GM19397 (cell line): ENCODE data around the gene DSTYK.

ENCODE experiments used
- ATAC-seq: cut with Tn5 transposase; IDR thresholded peaks from one replicate; pipeline ENCODE4 v1.9.1; 2021; ENCODE audit warnings: mild to moderate bottlenecking, moderate library complexity; ENCODE audit not compliant: unreplicated experiment

DSTYK gene

GRCh38 chr1:205225901-205226765 is 14.6 kb upstream of the DSTYK start:
- no peak for ATAC-seq

GRCh38 chr1:205224736-205225135 is 13.2 kb upstream of the DSTYK start:
- ATAC-seq: no peak

GRCh38 chr1:205220421-205220820 is 8.9 kb upstream of the DSTYK start:
- no peak for ATAC-seq

GRCh38 chr1:205217418-205217817 is 5.9 kb upstream of the DSTYK start:
- ATAC-seq: no peak

- no peak for ATAC-seq
Observed at GRCh38 chr1:205216588-205216987, 5.1 kb upstream of the DSTYK start.

- no peak for ATAC-seq
Observed at GRCh38 chr1:205214756-205215155, 3.3 kb upstream of the DSTYK start.

- peak; percentile 23 for ATAC-seq
Observed at GRCh38 chr1:205211839-205212536, 486 bp upstream of the DSTYK start.

GRCh38 chr1:205210756-205211168 is 740 bp downstream of the DSTYK start:
- ATAC-seq: no peak

GRCh38 chr1:205208811-205209210 is 2.7 kb downstream of the DSTYK start:
- no peak for ATAC-seq

GRCh38 chr1:205205055-205205454 is 6.4 kb downstream of the DSTYK start:
- no peak for ATAC-seq

GRCh38 chr1:205204552-205204951 is 7.0 kb downstream of the DSTYK start:
- ATAC-seq: no peak

GRCh38 chr1:205199931-205200299 is 11.6 kb downstream of the DSTYK start:
- ATAC-seq: no peak

- ATAC-seq: no peak
Observed at GRCh38 chr1:205199090-205199930, 12.2 kb downstream of the DSTYK start.

- ATAC-seq: no peak
Observed at GRCh38 chr1:205192287-205192686, 19.2 kb downstream of the DSTYK start.

GRCh38 chr1:205191622-205192021 is 19.9 kb downstream of the DSTYK start:
- ATAC-seq: no peak

- ATAC-seq: no peak
Observed at GRCh38 chr1:205190845-205191577, 20.5 kb downstream of the DSTYK start.

- no peak for ATAC-seq
Observed at GRCh38 chr1:205189131-205189530, 22.4 kb downstream of the DSTYK start.

- ATAC-seq: no peak
Observed at GRCh38 chr1:205188596-205188995, 22.9 kb downstream of the DSTYK start.

GRCh38 chr1:205188098-205188497 is 23.4 kb downstream of the DSTYK start:
- no peak for ATAC-seq

GRCh38 chr1:205187420-205187819 is 24.1 kb downstream of the DSTYK start:
- ATAC-seq: no peak

GRCh38 chr1:205186191-205186590 is 25.3 kb downstream of the DSTYK start:
- ATAC-seq: no peak
